RWPE1 (cell line): Measurements from ENCODE around the gene PSMF1.
A peak's percentile ranks its signal among the peaks of the same experiment; 100 is the strongest.

Experiments
- CTCF ChIA-PET: fragments of 350-600 bp; sonication (Branson Sonifier 250); formaldehyde crosslinking; extraction: SDS; loops from one replicate; lab custom pipeline; 2021; lab: Yijun Ruan, JAX
- POLR2A ChIA-PET: fragments of 400-600 bp; formaldehyde crosslinking; extraction: SDS; loops from one replicate; lab custom pipeline; 2020; ENCODE audit warnings: antibody characterized with exemption; ENCODE audit not compliant: low non-redundant PET; lab: Yijun Ruan, JAX
- DNase-seq: peaks from one replicate; pipeline ENCODE4 v3.0.0; 2012; ENCODE audit warnings: low spot score
- H3K27ac ChIP-seq: fragments of 450-650 bp; 2 replicates; pipeline ENCODE4 v1.5.1; 2017
- CTCF ChIP-seq: fragments of 450-650 bp; conservative IDR thresholded peaks from 2 replicates; pipeline ENCODE4 v1.5.1; 2017; ENCODE audit warnings: low read depth, mild to moderate bottlenecking

Gene PSMF1

DNA sequence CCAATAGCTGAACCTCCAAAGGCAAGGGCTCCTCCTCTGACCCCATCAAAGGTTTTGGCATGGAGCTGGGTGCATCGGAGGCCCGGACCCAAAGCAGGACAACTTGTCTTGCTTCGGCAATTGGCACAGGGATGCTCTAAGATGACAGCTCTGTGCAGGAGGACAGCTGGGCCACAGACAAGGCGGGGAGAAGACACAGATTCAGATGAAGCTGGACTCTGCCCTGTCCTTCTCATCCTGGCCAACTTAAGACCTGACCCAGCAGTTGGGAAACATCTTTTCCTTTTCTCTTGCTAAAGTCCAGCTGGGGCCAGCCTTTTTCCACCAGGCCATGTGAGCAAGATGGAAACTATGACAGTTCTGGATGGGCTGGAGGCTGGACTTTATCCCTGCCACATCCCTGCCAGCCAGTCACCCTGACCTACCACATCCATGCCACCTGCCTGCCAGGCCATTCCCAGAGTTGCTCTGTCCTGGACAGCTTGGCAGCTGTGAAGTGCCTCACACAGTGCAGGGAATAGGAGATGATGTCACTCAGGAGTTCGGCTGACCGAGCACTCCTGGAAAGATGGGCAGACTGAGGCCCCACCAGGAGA, 12.7 kb upstream of the PSMF1 start:
- POLR2A ChIA-PET = no interaction called here
- no peak for DNase-seq
- CTCF ChIA-PET = interaction anchor here (1.2 kb wide), 1 partner anchor 10 kb away, joined by 8 read pairs; no protein-coding TSS in a partner anchor
- no peak overlapping the region for H3K27ac ChIP-seq
- TF ChIP-seq CTCF = no peak

DNA sequence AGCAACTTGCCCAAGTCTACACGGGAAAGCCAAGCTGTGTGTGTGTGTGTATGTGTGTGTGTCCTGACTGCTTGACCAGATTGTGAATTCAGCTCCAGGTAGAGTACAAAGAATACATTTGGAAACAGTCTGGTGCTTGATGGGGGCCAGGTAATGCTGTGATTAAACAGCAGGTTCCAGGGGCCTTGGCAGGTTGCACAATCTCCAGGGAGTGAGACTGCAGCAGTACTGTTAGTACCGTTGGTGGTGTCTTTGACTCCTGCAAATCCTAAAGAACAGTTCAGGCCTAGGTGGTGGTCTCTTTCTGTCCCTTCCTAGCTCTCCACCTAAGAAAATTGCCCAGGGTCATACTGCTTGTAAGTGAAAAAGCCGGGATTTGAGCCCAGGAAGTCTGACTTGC, 11.2 kb upstream of the PSMF1 start:
- TF ChIP-seq CTCF = no peak
- no peak overlapping the region for H3K27ac ChIP-seq
- DNase-seq = no peak
- ChIA-PET POLR2A (no interaction called here), CTCF (interaction anchor here (0.6 to 1.1 kb wide), 5 partner anchors 9 to 671 kb away, joined by 3 to 5 read pairs (median 3); no protein-coding TSS in a partner anchor)

- H3K27ac ChIP-seq = no peak overlapping the region
- POLR2A ChIA-PET = no interaction called here
- CTCF ChIA-PET = interaction anchor here (0.5 to 1.4 kb wide), 26 partner anchors 9 to 1586 kb away, joined by 3 to 13 read pairs (median 4); partner anchors contain the start of genes PSMF1 and TMEM74B
- peak; percentile 60 for DNase-seq
- TF ChIP-seq CTCF = peak; percentile 83
Observed at GRCh38 chr20:1108437-1108920, 9.9 kb upstream of the PSMF1 start.

DNA sequence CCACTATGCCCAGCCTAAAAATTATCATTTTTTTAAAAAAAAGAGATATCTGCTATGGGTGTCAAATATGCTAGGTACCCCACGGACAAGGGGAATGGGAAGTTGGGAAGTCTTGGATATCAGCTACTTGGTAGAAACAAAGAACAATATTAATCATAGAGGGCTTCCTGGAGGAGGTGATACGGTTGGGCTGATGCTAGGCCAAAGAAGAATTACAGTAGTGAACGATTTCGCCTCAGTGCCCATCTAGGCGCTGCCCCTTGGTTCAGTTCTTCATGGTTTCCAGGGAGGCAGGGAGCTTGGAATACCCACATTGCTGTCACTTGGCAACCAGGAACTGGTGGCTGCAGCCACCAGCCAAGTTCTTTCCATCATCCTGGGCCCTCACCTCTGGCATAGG, 5.5 kb upstream of the PSMF1 start:
- POLR2A ChIA-PET = no interaction called here
- DNase-seq = no peak

GRCh38 chr20:1118004-1118335, 432 bp upstream of the PSMF1 start:
- ChIA-PET CTCF (interaction anchor here (1.3 kb wide), 1 partner anchor 9 kb away, joined by 7 read pairs; no protein-coding TSS in a partner anchor), POLR2A (no interaction called here)
- DNase-seq = no peak
- peak overlapping the region; percentile 72 for H3K27ac ChIP-seq
- no peak for TF ChIP-seq CTCF

More for the DNA sequence above, 5.5 kb upstream of the PSMF1 start:
- no peak for TF ChIP-seq CTCF
- CTCF ChIA-PET = no interaction called here
- no peak overlapping the region for H3K27ac ChIP-seq

GRCh38 chr20:1119128-1119505, 715 bp downstream of the PSMF1 start:
- CTCF ChIA-PET = interaction anchor here (0.6 to 1.6 kb wide), 2 partner anchors 11 to 562 kb away, joined by 3 to 6 read pairs; no protein-coding TSS in a partner anchor

More at GRCh38 chr20:1119128-1119505, 715 bp downstream of the PSMF1 start:
- DNase-seq = no peak
- POLR2A ChIA-PET = no interaction called here
- H3K27ac ChIP-seq = peak overlapping the region; percentile 72
- no peak for TF ChIP-seq CTCF
